ENCODE results near the gene CEP89.

Gene CEP89

GRCh38 chr19:32866061-32866460, 105.7 kb downstream of the CEP89 start:
- ChIA-PET POLR2A (interaction anchor here (0.7 kb wide), 1 partner anchor 31 kb away, joined by 4 read pairs; no protein-coding TSS in a partner anchor), CTCF (interaction anchor here (0.9 to 2.3 kb wide), 3 partner anchors 10 to 44 kb away, joined by 3 to 8 read pairs (median 3); no protein-coding TSS in a partner anchor)
- DNase-seq (ENCODE audit: extremely low spot score): no peak
- no peak for TF ChIP-seq CTCF (IDR thresholded peaks at IDR 0.05; ENCODE audit: control extremely low read depth, extremely low read depth, low read depth, missing control alignments)

GRCh38 chr19:32865326-32865725, 106.4 kb downstream of the CEP89 start:
- TF ChIP-seq CTCF (IDR thresholded peaks at IDR 0.05; ENCODE audit: control extremely low read depth, extremely low read depth, low read depth, missing control alignments): no peak
- POLR2A ChIA-PET: no interaction called here
- CTCF ChIA-PET: interaction anchor here (2.3 kb wide), 1 partner anchor 9 kb away, joined by 8 read pairs; no protein-coding TSS in a partner anchor
- DNase-seq (ENCODE audit: extremely low spot score): no peak

GRCh38 chr19:32864318-32865007, 107.3 kb downstream of the CEP89 start:
- ChIA-PET POLR2A (no interaction called here), CTCF (interaction anchor here (0.9 kb wide), 1 partner anchor 47 kb away, joined by 3 read pairs; no protein-coding TSS in a partner anchor)
- no peak for DNase-seq (ENCODE audit: extremely low spot score)
- no peak for TF ChIP-seq CTCF (IDR thresholded peaks at IDR 0.05; ENCODE audit: control extremely low read depth, extremely low read depth, low read depth, missing control alignments)

- POLR2A ChIA-PET: no interaction called here
- TF ChIP-seq CTCF (IDR thresholded peaks at IDR 0.05; ENCODE audit: control extremely low read depth, extremely low read depth, low read depth, missing control alignments): no peak
- CTCF ChIA-PET: interaction anchor here (0.9 kb wide), 1 partner anchor 46 kb away, joined by 3 read pairs; no protein-coding TSS in a partner anchor
- DNase-seq (ENCODE audit: extremely low spot score): no peak
Observed at GRCh38 chr19:32863841-32864240, 107.9 kb downstream of the CEP89 start.

- TF ChIP-seq CTCF (IDR thresholded peaks at IDR 0.05; ENCODE audit: control extremely low read depth, extremely low read depth, low read depth, missing control alignments): no peak
- CTCF ChIA-PET: interaction anchor here (0.9 kb wide), 1 partner anchor 45 kb away, joined by 3 read pairs; no protein-coding TSS in a partner anchor
- POLR2A ChIA-PET: no interaction called here
Observed at GRCh38 chr19:32863301-32863700, 108.5 kb downstream of the CEP89 start.

GRCh38 chr19:32862741-32863140, 109.0 kb downstream of the CEP89 start:
- TF ChIP-seq CTCF (IDR thresholded peaks at IDR 0.05; ENCODE audit: control extremely low read depth, extremely low read depth, low read depth, missing control alignments): no peak
- CTCF ChIA-PET: no interaction called here
- POLR2A ChIA-PET: no interaction called here

More at GRCh38 chr19:32863301-32863700, 108.5 kb downstream of the CEP89 start:
- DNase-seq (ENCODE audit: extremely low spot score): no peak

More at GRCh38 chr19:32862741-32863140, 109.0 kb downstream of the CEP89 start:
- DNase-seq (ENCODE audit: extremely low spot score): no peak
